ENCODE measurements around the gene MT1G.

GRCh38 chr16:56715126-56715525 is 47.3 kb upstream of the MT1G start:
- TF ChIP-seq CTCF (conservative IDR thresholded peaks at IDR 0.05; ENCODE audit: low read length) (no peak), EZH2phosphoT487 (IDR thresholded peaks at IDR 0.05; ENCODE audit: borderline replicate concordance, low read depth, low read length) (no peak)
